K562 (cell line): ENCODE data around the gene UBFD1. TPM values are rescaled to one million over a fixed set of nuclear protein-coding genes. Genes with fewer than 3 reads are reported as not detected.
A peak's percentile ranks its signal among the peaks of the same experiment; 100 is the strongest.

Experiments
- BMI1 ChIP-seq: fragments of 150-350 bp; IDR thresholded peaks from 2 replicates; pipeline ENCODE4 v1.6.1; 2014; ENCODE audit warnings: low read length
- ERF ChIP-seq: fragments of 450-650 bp; formaldehyde crosslinking; IDR thresholded peaks from 2 replicates; pipeline ENCODE4 v1.4.0; 2020; ENCODE audit warnings: mild to moderate bottlenecking, mixed read lengths
- LARP7 ChIP-seq: fragments of 450-650 bp; IDR thresholded peaks from 2 replicates; pipeline ENCODE4 v1.6.1; 2016
- MEF2D ChIP-seq: conservative IDR thresholded peaks from 2 replicates; pipeline ENCODE4 v1.6.1; 2016; ENCODE audit warnings: low read depth, missing genetic modification characterization, missing compliant biosample characterization
- NONO ChIP-seq, 2 experiments: fragments of 200-400 bp in 1 of 2; fragments of 450-650 bp in 1 of 2; formaldehyde crosslinking in 1 of 2; IDR thresholded peaks; 2 replicates each; pipeline ENCODE4 v1.6.1; 2017; ENCODE audit warnings: low read depth in 2 of 2, mild to moderate bottlenecking in 2 of 2, moderate library complexity in 2 of 2, low read length in 1 of 2
- ZNF175 ChIP-seq: fragments of 200-800 bp; sonication (Bioruptor generic); IDR thresholded peaks from 2 replicates; pipeline ENCODE4 v1.6.1; 2016; ENCODE audit warnings: low read depth, mild to moderate bottlenecking, missing genetic modification characterization, missing compliant biosample characterization
- ZNF354B ChIP-seq: fragments of 250-450 bp; sonication (Bioruptor Pico); IDR thresholded peaks from 2 replicates; pipeline ENCODE4 v1.4.0; 2020
- polyA plus RNA-seq, 8 experiments: library from polyadenylated mRNA; depleted of rRNA in 4 of 8; stranded (reverse) in 5 of 8; unstranded in 3 of 8; fragments of >200 nt; fragmentation: Nextera tagmentation in 2 of 8; fragmentation: Illumina TruSeq in 1 of 8; extraction: Ambion mirVana in 2 of 8; extraction: Trizol in 1 of 8; gene quantifications; 2 replicates each; pipeline versions ENCODE4 v1.2.1 to v1.2.3, GENCODE V29; 2011 to 2014; ENCODE audit warnings: inconsistent platforms in 1 of 8, missing spikeins in 1 of 8
- total RNA-seq, 7 experiments: library from RNA; depleted of rRNA in 6 of 7; stranded (reverse); fragments of >200 nt in 6 of 7; fragmentation: Illumina TruSeq in 2 of 7; extraction: Trizol in 2 of 7; gene quantifications; 2 replicates each; pipeline versions ENCODE4 v1.2.1 to v1.2.3, GENCODE V29; 2011 to 2021; ENCODE audit warnings: low replicate concordance in 1 of 7
- TF ChIP-seq, protein P1 (sequence below): fragments of 200-600 bp; sonication (generic); IDR thresholded peaks from one replicate; pipeline ENCODE4 v1.6.1; 2012; ENCODE audit warnings: mild to moderate bottlenecking, low read depth, low read length, inconsistent platforms
- TF ChIP-seq, protein P2 (sequence below): fragments of 450-650 bp; formaldehyde crosslinking; IDR thresholded peaks from 2 replicates; pipeline ENCODE4 v1.4.0; 2020; ENCODE audit warnings: mild to moderate bottlenecking
- TF ChIP-seq, protein P3 (sequence below): fragments of 450-650 bp; formaldehyde crosslinking; IDR thresholded peaks from 2 replicates; pipeline ENCODE4 v1.4.0; 2020; ENCODE audit warnings: mild to moderate bottlenecking, moderate library complexity
- TF ChIP-seq, protein P4 (sequence below): fragments of 250-450 bp; sonication (Bioruptor Pico); IDR thresholded peaks from 2 replicates; pipeline ENCODE4 v1.8.0; 2022; ENCODE audit warnings: inconsistent platforms

Gene UBFD1
- total and polyA plus RNA-seq, 9 of the 15 experiments (the other 6 are each of a cell fraction or from before 2014, with no cell fraction given): 10.7 to 66.2 (median 34.0) TPM

DNA sequence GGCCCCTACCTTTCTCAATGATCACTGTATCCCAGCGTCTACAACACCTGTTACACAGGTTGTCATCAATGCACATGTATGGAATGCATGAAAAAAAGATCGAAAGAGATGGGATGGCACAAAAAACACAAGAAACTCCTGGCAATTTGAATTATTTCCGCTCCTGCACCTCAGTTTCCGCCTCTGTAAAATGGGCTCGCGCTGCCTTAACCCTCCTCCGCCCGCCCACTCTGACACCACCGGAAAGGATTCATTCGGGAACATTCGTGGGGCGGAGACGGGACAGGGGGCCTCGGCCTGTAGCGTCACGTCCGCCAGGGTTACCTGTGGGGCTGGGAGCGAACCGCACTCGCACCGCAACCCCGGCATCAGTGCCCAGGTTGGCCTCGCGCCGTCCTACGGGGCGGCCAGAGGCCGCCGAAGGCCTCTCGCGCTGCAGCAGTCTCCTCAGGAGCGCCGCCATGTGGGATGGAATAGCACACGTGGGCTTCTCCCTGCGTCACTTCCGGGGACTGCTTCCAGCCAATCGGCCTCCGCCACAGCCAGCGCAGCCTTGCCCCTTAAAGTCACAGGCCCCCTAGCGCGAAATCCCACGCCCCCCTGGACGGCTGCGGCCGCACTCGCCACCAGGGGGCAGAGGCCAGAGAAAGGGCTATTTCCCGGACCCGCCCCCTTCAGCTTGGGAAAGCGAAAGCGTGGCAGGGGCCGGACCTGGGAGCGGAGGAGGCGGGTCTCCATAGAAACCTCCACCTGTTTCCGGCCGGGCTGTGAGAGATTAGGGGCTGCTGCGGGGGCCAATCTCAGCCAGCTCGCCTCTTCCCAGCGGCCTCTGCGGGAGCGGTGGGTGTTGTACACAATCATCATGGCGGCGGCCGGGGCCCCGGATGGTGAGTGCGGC, at the start of gene UBFD1, which contains the start of gene EARS2 (continued):
- TF ChIP-seq, protein P1, sequence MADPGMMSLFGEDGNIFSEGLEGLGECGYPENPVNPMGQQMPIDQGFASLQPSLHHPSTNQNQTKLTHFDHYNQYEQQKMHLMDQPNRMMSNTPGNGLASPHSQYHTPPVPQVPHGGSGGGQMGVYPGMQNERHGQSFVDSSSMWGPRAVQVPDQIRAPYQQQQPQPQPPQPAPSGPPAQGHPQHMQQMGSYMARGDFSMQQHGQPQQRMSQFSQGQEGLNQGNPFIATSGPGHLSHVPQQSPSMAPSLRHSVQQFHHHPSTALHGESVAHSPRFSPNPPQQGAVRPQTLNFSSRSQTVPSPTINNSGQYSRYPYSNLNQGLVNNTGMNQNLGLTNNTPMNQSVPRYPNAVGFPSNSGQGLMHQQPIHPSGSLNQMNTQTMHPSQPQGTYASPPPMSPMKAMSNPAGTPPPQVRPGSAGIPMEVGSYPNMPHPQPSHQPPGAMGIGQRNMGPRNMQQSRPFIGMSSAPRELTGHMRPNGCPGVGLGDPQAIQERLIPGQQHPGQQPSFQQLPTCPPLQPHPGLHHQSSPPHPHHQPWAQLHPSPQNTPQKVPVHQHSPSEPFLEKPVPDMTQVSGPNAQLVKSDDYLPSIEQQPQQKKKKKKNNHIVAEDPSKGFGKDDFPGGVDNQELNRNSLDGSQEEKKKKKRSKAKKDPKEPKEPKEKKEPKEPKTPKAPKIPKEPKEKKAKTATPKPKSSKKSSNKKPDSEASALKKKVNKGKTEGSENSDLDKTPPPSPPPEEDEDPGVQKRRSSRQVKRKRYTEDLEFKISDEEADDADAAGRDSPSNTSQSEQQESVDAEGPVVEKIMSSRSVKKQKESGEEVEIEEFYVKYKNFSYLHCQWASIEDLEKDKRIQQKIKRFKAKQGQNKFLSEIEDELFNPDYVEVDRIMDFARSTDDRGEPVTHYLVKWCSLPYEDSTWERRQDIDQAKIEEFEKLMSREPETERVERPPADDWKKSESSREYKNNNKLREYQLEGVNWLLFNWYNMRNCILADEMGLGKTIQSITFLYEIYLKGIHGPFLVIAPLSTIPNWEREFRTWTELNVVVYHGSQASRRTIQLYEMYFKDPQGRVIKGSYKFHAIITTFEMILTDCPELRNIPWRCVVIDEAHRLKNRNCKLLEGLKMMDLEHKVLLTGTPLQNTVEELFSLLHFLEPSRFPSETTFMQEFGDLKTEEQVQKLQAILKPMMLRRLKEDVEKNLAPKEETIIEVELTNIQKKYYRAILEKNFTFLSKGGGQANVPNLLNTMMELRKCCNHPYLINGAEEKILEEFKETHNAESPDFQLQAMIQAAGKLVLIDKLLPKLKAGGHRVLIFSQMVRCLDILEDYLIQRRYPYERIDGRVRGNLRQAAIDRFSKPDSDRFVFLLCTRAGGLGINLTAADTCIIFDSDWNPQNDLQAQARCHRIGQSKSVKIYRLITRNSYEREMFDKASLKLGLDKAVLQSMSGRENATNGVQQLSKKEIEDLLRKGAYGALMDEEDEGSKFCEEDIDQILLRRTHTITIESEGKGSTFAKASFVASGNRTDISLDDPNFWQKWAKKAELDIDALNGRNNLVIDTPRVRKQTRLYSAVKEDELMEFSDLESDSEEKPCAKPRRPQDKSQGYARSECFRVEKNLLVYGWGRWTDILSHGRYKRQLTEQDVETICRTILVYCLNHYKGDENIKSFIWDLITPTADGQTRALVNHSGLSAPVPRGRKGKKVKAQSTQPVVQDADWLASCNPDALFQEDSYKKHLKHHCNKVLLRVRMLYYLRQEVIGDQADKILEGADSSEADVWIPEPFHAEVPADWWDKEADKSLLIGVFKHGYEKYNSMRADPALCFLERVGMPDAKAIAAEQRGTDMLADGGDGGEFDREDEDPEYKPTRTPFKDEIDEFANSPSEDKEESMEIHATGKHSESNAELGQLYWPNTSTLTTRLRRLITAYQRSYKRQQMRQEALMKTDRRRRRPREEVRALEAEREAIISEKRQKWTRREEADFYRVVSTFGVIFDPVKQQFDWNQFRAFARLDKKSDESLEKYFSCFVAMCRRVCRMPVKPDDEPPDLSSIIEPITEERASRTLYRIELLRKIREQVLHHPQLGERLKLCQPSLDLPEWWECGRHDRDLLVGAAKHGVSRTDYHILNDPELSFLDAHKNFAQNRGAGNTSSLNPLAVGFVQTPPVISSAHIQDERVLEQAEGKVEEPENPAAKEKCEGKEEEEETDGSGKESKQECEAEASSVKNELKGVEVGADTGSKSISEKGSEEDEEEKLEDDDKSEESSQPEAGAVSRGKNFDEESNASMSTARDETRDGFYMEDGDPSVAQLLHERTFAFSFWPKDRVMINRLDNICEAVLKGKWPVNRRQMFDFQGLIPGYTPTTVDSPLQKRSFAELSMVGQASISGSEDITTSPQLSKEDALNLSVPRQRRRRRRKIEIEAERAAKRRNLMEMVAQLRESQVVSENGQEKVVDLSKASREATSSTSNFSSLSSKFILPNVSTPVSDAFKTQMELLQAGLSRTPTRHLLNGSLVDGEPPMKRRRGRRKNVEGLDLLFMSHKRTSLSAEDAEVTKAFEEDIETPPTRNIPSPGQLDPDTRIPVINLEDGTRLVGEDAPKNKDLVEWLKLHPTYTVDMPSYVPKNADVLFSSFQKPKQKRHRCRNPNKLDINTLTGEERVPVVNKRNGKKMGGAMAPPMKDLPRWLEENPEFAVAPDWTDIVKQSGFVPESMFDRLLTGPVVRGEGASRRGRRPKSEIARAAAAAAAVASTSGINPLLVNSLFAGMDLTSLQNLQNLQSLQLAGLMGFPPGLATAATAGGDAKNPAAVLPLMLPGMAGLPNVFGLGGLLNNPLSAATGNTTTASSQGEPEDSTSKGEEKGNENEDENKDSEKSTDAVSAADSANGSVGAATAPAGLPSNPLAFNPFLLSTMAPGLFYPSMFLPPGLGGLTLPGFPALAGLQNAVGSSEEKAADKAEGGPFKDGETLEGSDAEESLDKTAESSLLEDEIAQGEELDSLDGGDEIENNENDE: no peak
- TF ChIP-seq ZNF354B (CRISPR knock-in tag) (no peak), ERF (CRISPR knock-in tag) (no peak), MEF2D (tag) (no peak), LARP7 (0 out of 2 replicates have a peak, but pooled peaks have one; percentile 21), ZNF175 (CRISPR knock-in tag) (no peak), NONO (IDR thresholded peaks at IDR 0.05; ENCODE audit: low read depth in 2 of 2, low read length in 1 of 2) (peak; percentile 50; a peak in 2 of 4 replicates), BMI1 (peak; percentile 63; the same call in 1 of the 2 replicates)
- TF ChIP-seq, protein P2, sequence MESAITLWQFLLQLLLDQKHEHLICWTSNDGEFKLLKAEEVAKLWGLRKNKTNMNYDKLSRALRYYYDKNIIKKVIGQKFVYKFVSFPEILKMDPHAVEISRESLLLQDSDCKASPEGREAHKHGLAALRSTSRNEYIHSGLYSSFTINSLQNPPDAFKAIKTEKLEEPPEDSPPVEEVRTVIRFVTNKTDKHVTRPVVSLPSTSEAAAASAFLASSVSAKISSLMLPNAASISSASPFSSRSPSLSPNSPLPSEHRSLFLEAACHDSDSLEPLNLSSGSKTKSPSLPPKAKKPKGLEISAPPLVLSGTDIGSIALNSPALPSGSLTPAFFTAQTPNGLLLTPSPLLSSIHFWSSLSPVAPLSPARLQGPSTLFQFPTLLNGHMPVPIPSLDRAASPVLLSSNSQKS (CRISPR knock-in tag): no peak
- TF ChIP-seq, protein P3, sequence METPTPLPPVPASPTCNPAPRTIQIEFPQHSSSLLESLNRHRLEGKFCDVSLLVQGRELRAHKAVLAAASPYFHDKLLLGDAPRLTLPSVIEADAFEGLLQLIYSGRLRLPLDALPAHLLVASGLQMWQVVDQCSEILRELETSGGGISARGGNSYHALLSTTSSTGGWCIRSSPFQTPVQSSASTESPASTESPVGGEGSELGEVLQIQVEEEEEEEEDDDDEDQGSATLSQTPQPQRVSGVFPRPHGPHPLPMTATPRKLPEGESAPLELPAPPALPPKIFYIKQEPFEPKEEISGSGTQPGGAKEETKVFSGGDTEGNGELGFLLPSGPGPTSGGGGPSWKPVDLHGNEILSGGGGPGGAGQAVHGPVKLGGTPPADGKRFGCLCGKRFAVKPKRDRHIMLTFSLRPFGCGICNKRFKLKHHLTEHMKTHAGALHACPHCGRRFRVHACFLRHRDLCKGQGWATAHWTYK: no peak
- TF ChIP-seq, protein P4, sequence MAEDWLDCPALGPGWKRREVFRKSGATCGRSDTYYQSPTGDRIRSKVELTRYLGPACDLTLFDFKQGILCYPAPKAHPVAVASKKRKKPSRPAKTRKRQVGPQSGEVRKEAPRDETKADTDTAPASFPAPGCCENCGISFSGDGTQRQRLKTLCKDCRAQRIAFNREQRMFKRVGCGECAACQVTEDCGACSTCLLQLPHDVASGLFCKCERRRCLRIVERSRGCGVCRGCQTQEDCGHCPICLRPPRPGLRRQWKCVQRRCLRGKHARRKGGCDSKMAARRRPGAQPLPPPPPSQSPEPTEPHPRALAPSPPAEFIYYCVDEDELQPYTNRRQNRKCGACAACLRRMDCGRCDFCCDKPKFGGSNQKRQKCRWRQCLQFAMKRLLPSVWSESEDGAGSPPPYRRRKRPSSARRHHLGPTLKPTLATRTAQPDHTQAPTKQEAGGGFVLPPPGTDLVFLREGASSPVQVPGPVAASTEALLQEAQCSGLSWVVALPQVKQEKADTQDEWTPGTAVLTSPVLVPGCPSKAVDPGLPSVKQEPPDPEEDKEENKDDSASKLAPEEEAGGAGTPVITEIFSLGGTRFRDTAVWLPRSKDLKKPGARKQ (CRISPR knock-in tag): no peak
